Activated CD8-positive, alpha-beta memory T cell treated with anti-CD3 and anti-CD28 coated beads, Interleukin-2, amount 10 ng/mL, durations not matched to agents 7 days and 5 days (primary cell): ENCODE data around the gene LINGO1. TPM values are rescaled to one million over a fixed set of nuclear protein-coding genes. Genes with fewer than 3 reads are reported as not detected.

ENCODE experiments used
- ATAC-seq: fragments of 150-1000 bp; cut with Tn5 transposase; one replicate; pipeline ENCODE4 v1.10.0; 2021; ENCODE audit warnings: moderate library complexity
- CTCF ChIA-PET: fragments of 350-600 bp; sonication (Branson Sonifier 250); formaldehyde crosslinking; loops from one replicate; lab custom pipeline; 2021; ENCODE audit warnings: antibody characterized with exemption; lab: Charles Lee
- DNase-seq: peaks from one replicate; pipeline ENCODE4 v3.0.0-alpha.2; 2020
- H3K27ac Mint-ChIP-seq: one replicate; pipeline ENCODE4 v1.8.0; 2021; ENCODE audit warnings: mild to moderate bottlenecking, mixed read lengths
- H3K27me3 Mint-ChIP-seq: one replicate; pipeline ENCODE4 v1.8.0; 2021; ENCODE audit warnings: mixed read lengths
- H3K36me3 Mint-ChIP-seq: one replicate; pipeline ENCODE4 v1.8.0; 2021; ENCODE audit warnings: mild to moderate bottlenecking, mixed read lengths
- H3K4me1 Mint-ChIP-seq: one replicate; pipeline ENCODE4 v1.8.0; 2021; ENCODE audit warnings: mixed read lengths
- H3K4me3 Mint-ChIP-seq: one replicate; pipeline ENCODE4 v1.8.0; 2021; ENCODE audit warnings: mild to moderate bottlenecking, moderate library complexity, mixed read lengths
- H3K9me3 Mint-ChIP-seq: one replicate; pipeline ENCODE4 v1.8.0; 2022; ENCODE audit warnings: low read depth, mixed read lengths
- total RNA-seq, 2 experiments: library from RNA; stranded (reverse); gene quantifications; one replicate each; pipeline ENCODE4 v1.2.3, GENCODE V29; 2021

Gene LINGO1
- total RNA-seq, 2 experiments from 2014 or later, result not detected

- no peak for ATAC-seq
- Mint-ChIP-seq H3K9me3 (no peaks in the 10 kb centered on the region), H3K36me3 (no peaks in the 10 kb centered on the region), H3K4me3 (no peak overlapping the region), H3K4me1 (no peaks in the 10 kb centered on the region), H3K27ac (no peak overlapping the region), H3K27me3 (peaks cover 10% of the 10 kb centered on the region)
- DNase-seq, result no peak
- CTCF ChIA-PET, result interaction anchor here (1.4 kb wide), 1 partner anchor 9 kb away, joined by 3 read pairs; no protein-coding TSS in a partner anchor
Measured at GRCh38 chr15:77623755-77624524, 8.8 kb downstream of the LINGO1 start.

- Mint-ChIP-seq H3K9me3 (no peaks in the 10 kb centered on the region), H3K27me3 (peaks cover 7% of the 10 kb centered on the region), H3K4me3 (no peak overlapping the region), H3K36me3 (no peaks in the 10 kb centered on the region), H3K27ac (no peak overlapping the region), H3K4me1 (no peaks in the 10 kb centered on the region)
- ATAC-seq (no peak), DNase-seq (no peak)
- CTCF ChIA-PET, result interaction anchor here (1.4 kb wide), 1 partner anchor 10 kb away, joined by 3 read pairs; no protein-coding TSS in a partner anchor
Measured at GRCh38 chr15:77622934-77623754, 9.6 kb downstream of the LINGO1 start.

DNA sequence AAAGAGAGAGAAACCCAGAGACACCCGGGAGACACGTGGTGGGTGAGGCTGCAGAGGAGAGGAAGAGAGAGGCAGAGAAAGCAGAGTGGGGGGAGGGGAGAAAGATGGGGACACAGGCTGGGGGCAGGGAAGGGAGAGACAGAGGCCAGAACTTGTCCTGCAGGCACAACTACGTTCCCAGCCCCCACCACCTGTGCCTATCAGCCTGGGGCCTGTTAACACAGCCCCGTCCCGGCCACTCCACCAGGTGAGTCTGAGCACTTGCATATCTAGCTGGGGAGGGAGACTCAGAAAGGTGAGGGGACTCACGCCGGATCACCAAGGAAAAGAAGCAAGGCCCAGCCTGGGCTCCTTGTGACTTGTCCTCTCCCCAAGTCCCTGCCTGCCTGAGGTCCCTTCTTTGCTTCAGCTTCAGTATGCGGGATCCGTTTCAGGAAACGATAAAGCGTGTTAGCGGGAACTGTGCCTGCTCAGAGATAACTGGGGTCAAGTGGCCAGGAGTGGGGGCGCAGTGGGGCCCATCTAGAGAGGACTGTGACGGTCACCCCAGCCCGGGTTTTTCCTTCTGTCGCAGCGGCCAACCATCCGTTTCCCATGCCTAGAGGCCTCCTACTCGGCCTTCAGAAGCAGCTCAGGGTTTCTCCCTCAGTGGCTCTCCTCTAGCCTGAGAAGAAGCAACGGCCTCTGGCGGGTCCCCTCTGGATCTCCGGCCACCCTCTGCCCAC is 10.3 kb downstream of the LINGO1 start:
- CTCF ChIA-PET, result interaction anchor here (1.4 kb wide), 1 partner anchor 11 kb away, joined by 3 read pairs; no protein-coding TSS in a partner anchor
- no peak for DNase-seq

GRCh38 chr15:77621847-77622208 is 10.9 kb downstream of the LINGO1 start:
- H3K27ac Mint-ChIP-seq, result no peak overlapping the region
- no peaks in the 10 kb centered on the region for H3K9me3 Mint-ChIP-seq
- CTCF ChIA-PET, result no interaction called here
- no peak overlapping the region for H3K4me3 Mint-ChIP-seq
- H3K27me3 Mint-ChIP-seq, result peaks cover 2% of the 10 kb centered on the region
- no peaks in the 10 kb centered on the region for H3K36me3 Mint-ChIP-seq
- no peaks in the 10 kb centered on the region for H3K4me1 Mint-ChIP-seq
- no peak for DNase-seq
- no peak for ATAC-seq

More for the DNA sequence above, 10.3 kb downstream of the LINGO1 start:
- Mint-ChIP-seq H3K27ac (no peak overlapping the region), H3K4me3 (no peak overlapping the region), H3K36me3 (no peaks in the 10 kb centered on the region), H3K27me3 (peaks cover 2% of the 10 kb centered on the region), H3K4me1 (no peaks in the 10 kb centered on the region), H3K9me3 (no peaks in the 10 kb centered on the region)
- ATAC-seq, result no peak

DNA sequence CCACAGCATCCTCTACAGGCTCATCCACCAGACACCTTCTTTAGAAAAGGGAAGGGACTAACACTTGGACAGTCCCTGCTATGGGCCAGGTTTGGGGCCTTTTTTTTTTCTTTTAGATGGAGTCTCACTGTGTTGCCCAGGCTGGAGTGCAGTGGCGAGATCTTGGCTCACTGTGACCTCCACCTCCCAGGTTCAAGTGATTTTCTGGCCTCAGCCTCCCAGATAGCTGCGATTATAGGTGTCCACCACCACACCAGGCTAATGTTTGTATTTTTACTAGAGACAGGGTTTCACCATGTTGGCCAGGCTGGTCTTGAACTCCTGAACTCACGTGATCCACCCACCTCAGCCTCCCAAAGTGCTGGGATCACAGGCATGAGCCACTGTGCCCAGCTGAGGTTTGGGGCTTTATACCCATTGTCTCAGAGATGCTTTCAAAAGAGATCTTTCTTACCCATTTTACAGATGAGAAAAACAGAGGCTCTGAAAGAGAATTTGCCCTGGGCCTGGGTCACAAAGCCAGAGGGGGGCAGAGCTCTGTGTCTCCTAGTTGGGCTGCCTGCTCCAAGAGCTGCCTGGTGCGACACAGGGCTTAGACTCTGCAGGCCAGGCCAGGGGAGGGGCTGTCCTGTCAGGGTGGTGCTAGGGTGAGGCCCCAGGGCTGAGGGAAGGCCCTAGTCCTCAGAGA is 11.6 kb downstream of the LINGO1 start:
- CTCF ChIA-PET, result no interaction called here
- Mint-ChIP-seq H3K4me3 (no peak overlapping the region), H3K27ac (no peak overlapping the region), H3K36me3 (no peaks in the 10 kb centered on the region), H3K27me3 (peaks cover 2% of the 10 kb centered on the region), H3K9me3 (no peaks in the 10 kb centered on the region), H3K4me1 (no peaks in the 10 kb centered on the region)
- ATAC-seq, result no peak
- no peak for DNase-seq

- Mint-ChIP-seq H3K9me3 (no peaks in the 10 kb centered on the region), H3K27ac (no peak overlapping the region), H3K4me3 (no peak overlapping the region), H3K27me3 (peaks cover 2% of the 10 kb centered on the region), H3K36me3 (no peaks in the 10 kb centered on the region), H3K4me1 (no peaks in the 10 kb centered on the region)
- DNase-seq (no peak), ATAC-seq (no peak)
- CTCF ChIA-PET, result no interaction called here
Measured at GRCh38 chr15:77620297-77620696, 12.4 kb downstream of the LINGO1 start.

GRCh38 chr15:77619883-77620282 is 12.8 kb downstream of the LINGO1 start:
- H3K4me1 Mint-ChIP-seq, result no peaks in the 10 kb centered on the region
- CTCF ChIA-PET, result no interaction called here

DNA sequence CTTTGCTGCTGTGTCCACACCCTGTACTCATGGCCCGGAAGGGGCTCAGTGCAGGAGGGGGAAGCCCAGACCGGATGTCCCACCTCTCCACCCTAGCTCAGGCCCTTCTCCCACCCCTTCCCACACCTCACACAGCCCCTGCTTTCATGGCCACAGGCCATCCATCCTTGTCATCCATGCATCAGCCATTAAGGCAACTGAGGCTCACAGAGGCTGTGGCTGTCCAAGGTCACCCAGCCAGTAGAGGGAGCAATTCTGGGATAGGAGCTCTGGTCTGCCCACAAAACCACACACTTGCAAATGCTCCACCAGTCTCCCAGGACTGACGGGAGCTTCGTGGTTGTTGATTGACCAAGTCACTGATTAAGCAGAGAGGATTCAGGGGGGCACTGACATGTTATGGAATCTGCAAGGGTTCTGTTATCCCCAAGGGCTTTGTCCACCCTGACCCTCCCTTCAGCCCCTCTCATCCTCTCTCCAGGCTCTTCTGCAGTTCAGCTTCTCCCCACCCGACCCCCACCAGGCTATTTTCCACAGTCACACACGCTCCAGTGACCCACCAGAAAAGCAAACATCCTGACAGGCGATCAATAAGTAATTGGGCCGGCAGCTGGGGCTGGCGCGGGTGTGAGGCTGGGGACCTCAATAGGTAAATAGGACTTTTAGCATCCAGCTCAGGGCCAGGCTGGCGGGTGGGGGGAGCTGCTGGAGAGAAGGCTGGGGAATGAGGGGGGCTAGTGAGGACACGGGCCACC is 15.1 kb downstream of the LINGO1 start:
- no peaks in the 10 kb centered on the region for H3K4me1 Mint-ChIP-seq
- H3K27me3 Mint-ChIP-seq, result no peaks in the 10 kb centered on the region
- ATAC-seq, result no peak
- no peak for DNase-seq
- no peaks in the 10 kb centered on the region for H3K9me3 Mint-ChIP-seq
- CTCF ChIA-PET, result interaction anchor here (1.7 to 3.2 kb wide), 2 partner anchors 11 to 16 kb away, joined by 6 to 17 read pairs; partner anchors contain the start of gene LINGO1
- no peak overlapping the region for H3K27ac Mint-ChIP-seq
- no peaks in the 10 kb centered on the region for H3K36me3 Mint-ChIP-seq
- H3K4me3 Mint-ChIP-seq, result no peak overlapping the region

More at GRCh38 chr15:77619883-77620282, 12.8 kb downstream of the LINGO1 start:
- Mint-ChIP-seq H3K27me3 (peaks cover 2% of the 10 kb centered on the region), H3K4me3 (no peak overlapping the region), H3K9me3 (no peaks in the 10 kb centered on the region), H3K36me3 (no peaks in the 10 kb centered on the region), H3K27ac (no peak overlapping the region)
- no peak for DNase-seq
- ATAC-seq, result no peak

- Mint-ChIP-seq H3K4me1 (no peaks in the 10 kb centered on the region), H3K9me3 (no peaks in the 10 kb centered on the region), H3K36me3 (no peaks in the 10 kb centered on the region), H3K27ac (no peak overlapping the region), H3K27me3 (no peaks in the 10 kb centered on the region), H3K4me3 (no peak overlapping the region)
- ATAC-seq (no peak), DNase-seq (no peak)
- CTCF ChIA-PET, result interaction anchor here (3.2 kb wide), 1 partner anchor 18 kb away, joined by 17 read pairs; the partner anchor contains the start of gene LINGO1
Measured at GRCh38 chr15:77616072-77616471, 16.6 kb downstream of the LINGO1 start.

- Mint-ChIP-seq H3K27me3 (no peaks in the 10 kb centered on the region), H3K4me3 (no peak overlapping the region), H3K36me3 (no peaks in the 10 kb centered on the region), H3K9me3 (no peaks in the 10 kb centered on the region), H3K4me1 (no peaks in the 10 kb centered on the region), H3K27ac (no peak overlapping the region)
- DNase-seq, result no peak
- CTCF ChIA-PET, result no interaction called here
- ATAC-seq, result no peak
Measured at GRCh38 chr15:77615472-77615871, 17.2 kb downstream of the LINGO1 start.

- H3K36me3 Mint-ChIP-seq, result no peaks in the 10 kb centered on the region
- H3K9me3 Mint-ChIP-seq, result no peaks in the 10 kb centered on the region
- no peaks in the 10 kb centered on the region for H3K4me1 Mint-ChIP-seq
- H3K27me3 Mint-ChIP-seq, result no peaks in the 10 kb centered on the region
- H3K27ac Mint-ChIP-seq, result no peak overlapping the region
- no peak for ATAC-seq
- CTCF ChIA-PET, result no interaction called here
- DNase-seq, result no peak
- no peak overlapping the region for H3K4me3 Mint-ChIP-seq
Measured at GRCh38 chr15:77614251-77614806, 18.4 kb downstream of the LINGO1 start.

DNA sequence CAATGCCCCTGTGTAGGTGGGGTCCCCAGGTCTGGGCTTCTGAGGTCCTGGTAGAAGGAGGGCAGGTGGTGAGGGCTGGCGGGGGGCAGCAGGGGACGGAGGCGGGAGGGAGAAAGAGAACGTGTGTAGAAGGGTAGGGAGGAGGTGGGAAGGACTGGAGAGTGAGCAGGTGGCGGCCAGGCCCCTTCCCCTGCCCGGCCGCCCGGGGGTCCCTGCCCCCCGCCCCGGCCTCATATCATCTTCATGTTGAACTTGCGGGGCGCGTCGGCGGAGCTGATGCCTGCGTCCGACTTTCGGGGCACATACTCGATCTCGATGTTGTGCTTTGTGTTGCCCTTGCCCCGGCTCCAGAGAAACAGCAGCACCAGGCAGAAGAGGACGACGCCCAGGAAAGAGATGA is 18.9 kb downstream of the LINGO1 start:
- no peaks in the 10 kb centered on the region for H3K27me3 Mint-ChIP-seq
- DNase-seq (no peak), ATAC-seq (no peak)
- no peaks in the 10 kb centered on the region for H3K36me3 Mint-ChIP-seq
- H3K9me3 Mint-ChIP-seq, result no peaks in the 10 kb centered on the region
- H3K27ac Mint-ChIP-seq, result no peak overlapping the region
- no peak overlapping the region for H3K4me3 Mint-ChIP-seq
- CTCF ChIA-PET, result no interaction called here
- H3K4me1 Mint-ChIP-seq, result no peaks in the 10 kb centered on the region
